NCI-H524 treated with DMSO at 0.1 percent for 48 hours (cell line): Measurements from ENCODE around the gene CLNK.

Experiments used
- DNase-seq: peaks from one replicate; lab custom pipeline; 2025; lab: John Stamatoyannopoulos, UW

Gene CLNK

DNA sequence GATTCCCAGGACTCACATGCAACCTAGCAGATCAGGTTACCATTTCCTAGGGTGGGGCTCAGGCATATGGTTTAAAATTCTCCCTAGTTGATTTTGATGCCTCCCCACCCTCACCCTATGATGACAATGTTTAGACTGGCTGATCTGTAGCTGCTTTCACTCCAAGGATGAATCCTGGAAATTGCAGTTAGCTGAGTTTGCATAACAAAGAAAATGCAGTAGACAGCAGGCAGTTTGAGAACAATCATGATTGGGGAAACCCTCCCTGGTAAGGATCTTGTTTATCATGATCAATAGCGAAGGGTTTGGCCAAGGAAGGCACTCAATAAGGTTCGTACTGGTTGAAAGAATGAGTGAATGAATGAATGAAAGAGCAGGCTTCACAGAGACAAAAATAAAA lies 229.4 kb downstream of the CLNK start:
- no peak for DNase-seq

DNA sequence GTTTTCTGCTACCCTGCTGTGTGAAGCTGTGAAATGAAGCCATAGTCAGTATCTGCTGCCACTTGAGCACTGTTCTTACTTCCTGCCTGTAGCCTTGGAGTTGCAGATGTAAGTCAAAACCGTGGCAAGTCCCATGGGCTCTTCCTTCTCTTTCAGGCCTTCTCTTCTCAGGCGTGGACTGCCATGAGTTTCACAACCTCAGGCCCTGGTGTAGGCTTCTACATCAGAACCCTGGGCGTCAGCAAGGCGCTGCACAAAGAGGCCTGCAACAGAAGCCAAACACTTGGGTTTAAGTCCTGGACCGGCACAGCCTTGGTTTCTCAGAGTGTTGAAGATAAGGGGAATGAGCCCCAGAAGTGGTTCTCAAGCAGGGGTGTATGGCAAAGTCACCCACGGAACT lies 229.8 kb downstream of the CLNK start:
- no peak for DNase-seq

DNA sequence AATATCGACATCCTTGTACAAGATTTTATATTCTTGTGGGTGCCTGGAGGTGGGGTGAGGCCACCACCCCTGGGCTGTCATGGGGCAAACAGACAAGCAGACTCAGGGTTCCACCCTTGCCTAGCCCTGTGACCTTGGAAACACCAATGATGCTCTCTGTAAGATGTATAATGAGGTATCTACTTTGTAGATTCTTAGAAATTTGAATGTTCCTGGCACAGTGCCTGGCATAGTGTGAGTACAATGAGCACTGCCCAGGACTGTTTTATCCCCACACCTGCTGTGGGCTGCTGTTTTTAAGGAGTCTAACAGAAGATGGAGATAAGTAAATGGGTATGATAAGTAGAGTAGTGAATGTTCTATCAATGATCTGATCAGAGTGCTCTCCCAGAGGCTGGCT lies 230.4 kb downstream of the CLNK start:
- DNase-seq: no peak

DNA sequence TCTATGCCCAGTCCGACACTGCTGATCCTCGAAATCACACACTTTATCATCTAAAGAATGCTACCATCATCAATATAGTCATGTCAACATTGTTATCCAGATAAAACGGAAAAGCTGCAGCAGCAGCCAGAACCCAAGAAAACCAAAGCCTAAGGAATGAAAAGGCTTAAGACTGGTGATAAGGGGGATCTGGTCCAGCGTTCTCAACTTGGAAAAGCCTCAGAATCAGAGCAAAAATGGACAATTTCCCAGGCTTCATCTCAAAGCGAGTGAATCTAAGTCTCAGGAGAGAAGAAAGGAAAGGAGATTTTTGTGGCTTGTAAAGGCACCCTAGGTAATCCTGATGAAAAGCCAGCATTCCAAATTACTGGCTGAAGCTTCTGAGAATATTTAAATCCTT lies 235.6 kb downstream of the CLNK start:
- no peak for DNase-seq

DNA sequence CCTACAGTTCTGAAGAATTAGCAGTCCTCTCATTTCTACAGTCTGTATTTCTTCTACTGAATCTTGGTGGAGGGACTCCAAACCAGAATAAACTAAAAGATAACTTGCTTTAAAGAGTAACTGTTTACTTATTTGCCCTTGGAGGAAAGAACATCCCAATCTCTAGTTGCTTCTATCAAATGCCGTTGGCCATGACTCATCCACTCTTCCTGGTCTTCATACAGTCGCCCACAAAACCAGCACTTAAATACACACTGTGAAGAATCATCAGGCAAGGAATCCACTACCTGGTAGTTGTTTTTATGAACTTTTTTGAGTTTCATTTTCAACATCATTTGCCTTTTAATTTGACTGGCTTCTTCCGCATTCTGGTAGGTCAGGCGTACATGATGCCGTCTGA lies 241.6 kb downstream of the CLNK start:
- no peak for DNase-seq

DNA sequence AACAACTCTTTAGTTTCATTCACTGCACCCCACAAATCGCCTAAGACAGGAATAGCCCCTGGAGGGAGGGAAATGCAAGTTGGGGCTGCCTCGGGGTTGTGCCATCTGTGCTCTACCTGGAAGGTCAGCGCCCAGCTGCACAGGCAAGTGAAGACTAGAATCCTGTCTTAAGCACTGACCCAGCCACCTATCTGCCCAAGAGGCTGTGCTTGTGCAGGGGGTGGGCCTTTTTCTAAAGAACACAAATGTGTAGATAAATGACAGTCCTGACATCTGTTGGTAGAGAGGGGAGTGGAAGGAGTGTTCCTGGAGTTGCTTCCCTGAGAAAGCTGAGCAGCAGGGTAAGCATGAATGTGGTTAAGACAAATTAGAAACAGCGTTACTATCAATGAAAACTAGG lies 243.1 kb downstream of the CLNK start:
- no peak for DNase-seq

DNA sequence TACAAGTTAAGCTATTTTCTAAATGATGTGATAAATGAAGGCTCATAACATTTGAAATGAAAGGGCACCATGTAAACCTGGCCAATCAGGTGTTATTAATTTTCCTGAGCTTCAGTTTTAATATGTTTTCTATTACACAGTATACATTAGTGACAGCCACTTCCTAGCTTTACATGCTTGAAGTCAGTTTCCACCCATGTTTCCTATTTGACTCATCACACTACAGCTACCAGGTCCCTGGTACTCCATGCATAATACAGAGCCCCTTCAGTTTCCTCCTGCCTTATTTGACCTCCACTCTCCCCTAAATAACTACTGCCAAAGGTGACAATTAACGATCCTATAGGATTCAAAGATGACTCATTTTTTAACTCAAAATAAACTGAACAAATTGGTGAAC lies 245.6 kb downstream of the CLNK start:
- no peak for DNase-seq

DNA sequence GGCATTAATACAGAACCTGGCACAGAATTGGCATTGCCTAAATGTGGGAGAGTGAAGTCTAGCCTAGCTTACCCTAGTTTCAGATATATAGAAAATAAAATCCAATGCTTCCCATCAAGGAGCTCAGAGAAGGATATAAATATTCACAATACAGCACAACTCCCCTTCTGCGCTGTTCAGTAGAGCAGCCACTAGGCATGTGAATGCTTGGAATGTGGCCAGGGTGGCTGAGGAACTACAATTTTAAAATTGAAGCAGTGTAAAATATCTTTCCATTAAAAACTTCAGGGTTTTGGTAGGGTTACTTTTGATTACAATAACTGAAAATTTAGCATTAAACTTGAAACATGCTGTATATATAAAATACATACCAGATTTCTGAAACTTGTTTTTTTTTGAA lies 246.8 kb downstream of the CLNK start:
- no peak for DNase-seq
